NCI-H510A (cell line): Measurements from ENCODE around the gene DENND4A.

Experiments used
- DNase-seq: peaks from one replicate; lab custom pipeline; 2025; lab: John Stamatoyannopoulos, UW

The DENND4A gene

DNA sequence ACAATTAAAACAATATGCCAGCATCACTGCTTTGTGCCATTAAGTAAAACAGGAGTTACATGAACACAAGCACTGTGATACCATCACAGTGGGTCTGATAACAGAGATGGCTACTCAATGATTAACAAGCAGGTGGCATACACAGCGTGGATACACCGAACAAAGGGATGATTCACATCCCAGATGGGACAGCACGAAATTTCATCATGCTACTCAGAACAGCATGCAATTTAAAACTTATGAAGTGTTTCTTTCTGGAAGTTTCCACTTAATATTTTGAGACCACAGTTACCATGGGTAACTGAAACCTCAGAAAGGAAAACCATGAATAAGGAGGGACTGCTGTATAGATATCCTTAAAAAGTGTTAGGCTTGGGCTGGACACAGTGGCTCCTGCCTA lies 125.8 kb downstream of the DENND4A start:
- no peak for DNase-seq

DNA sequence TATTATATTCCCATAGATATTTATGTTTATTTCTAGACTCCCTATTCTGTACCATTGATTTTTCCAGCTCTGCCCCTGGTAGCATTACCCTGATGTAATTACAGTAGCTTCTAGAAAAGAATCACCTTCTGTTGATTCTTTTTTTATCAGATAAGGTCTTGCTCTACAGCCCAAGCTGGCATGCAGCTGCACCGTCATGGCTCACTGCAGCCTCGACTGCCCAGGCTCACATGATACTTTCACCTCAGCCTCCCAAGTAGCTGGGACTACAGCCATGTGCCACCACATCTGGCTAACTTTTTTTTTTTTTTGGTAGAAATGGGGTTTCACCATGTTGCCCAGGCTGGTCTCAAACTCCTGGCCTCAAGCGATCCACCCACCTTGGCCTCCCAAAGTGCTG lies 128.6 kb downstream of the DENND4A start:
- DNase-seq = no peak

DNA sequence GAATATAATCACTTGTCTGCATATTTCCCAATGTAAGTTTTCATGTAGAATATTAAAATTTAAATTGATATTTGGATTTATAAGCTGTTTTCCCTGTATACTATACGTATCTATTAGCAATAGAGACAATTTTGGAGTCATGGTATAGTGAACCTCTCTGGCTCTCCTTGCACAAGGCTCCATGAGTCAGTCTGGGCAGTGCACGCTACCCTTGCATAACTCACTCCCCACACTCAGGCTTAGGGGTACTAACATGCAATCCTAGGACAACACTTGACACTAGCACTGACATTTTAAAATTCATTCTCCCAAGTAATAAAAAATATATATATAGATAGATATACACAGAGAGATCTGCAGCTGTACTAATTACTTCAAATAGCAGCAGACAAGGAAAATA lies 131.2 kb downstream of the DENND4A start:
- DNase-seq = no peak

DNA sequence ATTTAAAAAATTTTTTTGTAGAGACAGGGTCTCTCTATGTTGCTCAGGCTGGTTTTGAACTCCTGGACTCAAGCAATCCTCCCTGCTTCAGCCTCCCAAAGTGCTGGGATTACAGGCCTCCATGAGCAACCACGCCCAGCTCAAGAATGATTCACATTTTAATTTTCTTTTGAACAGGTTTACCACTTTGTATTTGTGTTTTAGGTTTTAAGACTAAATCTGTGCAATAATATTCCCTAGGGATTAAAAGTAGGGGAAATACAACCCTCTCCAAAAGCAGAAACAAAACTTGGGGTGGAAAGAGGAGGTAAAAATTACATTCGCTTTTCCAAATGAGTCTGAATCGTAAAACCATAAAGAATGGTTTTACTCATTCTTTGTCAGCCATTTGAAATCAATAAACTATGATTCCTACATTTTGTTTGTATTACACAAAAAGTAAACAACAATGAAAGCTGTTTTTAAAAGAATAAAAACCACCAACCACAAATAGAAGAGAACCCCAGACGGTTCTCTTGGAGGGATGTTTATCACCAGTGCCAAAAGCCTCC lies 132.5 kb downstream of the DENND4A start:
- DNase-seq = no peak

DNA sequence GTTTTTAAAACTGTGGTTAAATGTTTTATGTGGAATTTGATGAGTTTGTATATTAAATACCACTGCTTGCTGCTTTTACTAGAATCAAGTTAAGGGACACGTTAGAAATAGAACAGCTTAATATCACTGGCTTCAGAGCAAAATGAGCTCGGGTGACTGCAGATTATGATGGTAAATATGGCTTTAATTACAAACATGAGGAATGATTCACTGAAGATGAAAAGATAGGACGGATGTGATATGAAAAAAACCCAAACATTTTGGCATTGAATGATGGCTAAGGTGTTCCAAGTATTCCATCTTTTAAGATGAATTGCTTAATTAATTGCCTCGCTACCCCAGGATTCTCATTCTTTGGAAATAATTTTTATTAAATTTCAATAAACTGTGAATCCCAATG lies 136.6 kb downstream of the DENND4A start:
- no peak for DNase-seq

DNA sequence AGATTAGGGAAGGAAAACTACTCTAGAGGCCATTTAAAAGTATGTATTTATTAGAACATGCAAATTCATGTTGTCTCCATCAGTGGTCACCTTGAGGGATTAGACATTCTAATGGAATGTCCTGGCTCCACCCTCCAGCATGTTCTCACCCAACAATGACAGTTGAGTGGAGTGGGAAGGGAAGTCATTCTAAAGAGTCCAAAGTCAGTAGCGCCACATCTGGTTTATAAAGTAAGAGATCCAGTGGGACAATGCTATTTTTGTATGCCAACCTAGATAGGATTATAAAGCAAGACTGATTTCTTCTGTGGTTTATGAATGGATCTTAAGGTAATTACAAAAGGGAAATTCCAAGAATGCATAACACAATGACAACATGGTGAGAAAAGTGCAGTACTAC lies 137.1 kb downstream of the DENND4A start:
- no peak for DNase-seq

DNA sequence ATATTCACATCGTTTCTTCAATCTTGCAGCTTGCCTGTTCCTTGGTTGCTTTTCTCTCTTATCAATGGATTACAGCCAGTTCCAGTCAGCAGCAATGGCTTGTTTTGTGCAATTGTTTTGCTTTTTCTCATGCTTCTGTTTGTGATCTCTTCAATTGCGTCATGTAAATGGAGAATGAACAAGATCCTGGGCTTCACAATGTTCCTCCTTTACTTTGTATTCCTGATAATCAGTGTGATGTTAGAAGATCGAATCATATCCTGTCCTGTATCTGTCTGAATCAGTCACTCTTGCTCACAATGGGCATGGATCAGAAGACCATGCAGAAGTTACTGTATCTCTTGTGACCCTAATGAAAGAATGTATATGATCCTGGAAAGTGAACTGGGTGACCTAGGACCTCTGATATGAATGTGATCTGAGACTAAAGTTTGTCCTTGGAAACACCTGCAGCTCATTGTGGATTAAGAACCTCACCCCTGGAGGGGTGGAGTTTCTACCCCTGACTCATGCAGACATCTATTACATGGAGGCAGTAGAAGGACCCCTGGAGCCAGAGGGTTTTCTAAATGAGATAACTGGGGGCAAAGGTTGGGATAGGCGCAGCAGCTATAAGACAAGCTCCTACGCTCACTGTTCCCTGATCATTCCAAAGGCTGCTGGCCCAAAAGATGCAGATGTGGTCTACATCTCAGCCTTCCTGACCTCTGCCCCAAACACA lies 138.1 kb downstream of the DENND4A start:
- no peak for DNase-seq

DNA sequence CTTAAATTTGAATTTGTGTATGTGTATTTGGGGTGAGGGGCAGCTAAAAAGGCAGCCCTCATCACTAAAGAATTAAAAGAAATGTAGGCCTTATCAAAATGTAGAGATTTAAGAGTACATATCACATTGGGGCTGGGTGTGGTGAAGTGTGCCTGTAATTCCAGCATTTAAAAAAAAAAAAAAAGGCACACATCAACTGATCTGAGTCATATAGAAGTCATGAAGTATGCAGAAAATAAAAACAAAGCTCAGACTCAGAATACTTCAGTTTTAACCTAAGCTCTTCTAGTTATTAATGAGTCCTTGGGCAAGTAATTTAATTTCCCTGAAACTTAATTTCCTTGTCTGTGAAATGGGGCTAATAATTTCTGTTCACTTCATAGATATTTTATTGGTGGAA lies 138.8 kb downstream of the DENND4A start:
- DNase-seq = no peak

DNA sequence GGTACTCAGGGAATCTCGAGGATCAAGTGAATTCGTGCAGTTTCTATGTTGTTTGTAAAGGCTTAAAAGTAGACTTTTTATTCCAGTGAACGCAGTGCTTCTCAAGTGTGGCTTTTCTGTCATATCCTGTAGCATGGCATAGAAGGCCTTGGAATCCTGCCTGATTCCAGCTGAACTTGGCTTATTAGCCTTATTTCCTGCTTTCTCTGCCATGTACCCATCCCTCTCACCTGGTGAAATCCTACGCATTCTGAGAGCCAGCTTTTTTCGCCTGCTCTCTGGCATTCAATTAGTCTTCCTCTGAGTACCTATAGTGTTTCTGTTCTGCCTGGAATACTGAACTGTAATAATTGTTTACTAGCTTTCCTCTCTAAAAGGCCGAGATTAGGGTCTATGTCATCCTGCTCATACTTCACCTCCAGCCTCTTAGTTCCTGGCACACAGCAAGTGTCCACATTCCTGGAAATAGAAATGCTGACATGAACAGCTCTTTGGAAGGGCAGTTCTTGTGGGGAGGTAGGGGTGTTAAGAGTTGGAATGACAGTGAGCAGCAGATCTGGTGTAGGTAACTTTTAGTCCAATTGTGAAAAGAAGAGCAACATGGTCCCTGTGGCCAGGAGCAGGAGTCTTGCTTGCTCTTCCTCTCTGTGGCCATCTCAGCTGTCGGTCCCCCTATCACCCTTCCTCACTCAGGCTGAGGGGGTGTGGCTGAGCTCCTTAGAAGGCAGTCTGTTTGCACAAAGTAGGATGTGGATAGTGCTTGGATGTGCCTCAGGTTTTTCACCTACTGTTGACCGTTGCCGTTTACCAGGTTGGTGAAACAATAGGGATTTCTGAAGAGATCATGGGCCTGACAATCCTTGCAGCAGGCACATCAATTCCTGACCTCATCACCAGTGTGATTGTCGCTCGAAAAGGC lies 140.0 kb downstream of the DENND4A start:
- no peak for DNase-seq

DNA sequence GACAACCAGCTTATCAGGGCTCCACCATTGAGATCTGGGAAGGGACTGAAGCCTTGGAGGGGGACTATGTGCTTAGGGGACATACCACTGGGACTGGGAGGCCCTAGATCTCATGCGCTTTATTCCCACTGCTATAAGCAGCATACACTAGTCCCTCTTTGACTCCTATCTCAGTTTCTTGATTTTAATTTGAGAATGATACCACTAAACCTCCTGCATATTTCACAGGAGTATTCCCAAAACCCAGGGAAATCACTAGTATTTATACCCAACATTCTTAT lies 141.1 kb downstream of the DENND4A start:
- DNase-seq = no peak

DNA sequence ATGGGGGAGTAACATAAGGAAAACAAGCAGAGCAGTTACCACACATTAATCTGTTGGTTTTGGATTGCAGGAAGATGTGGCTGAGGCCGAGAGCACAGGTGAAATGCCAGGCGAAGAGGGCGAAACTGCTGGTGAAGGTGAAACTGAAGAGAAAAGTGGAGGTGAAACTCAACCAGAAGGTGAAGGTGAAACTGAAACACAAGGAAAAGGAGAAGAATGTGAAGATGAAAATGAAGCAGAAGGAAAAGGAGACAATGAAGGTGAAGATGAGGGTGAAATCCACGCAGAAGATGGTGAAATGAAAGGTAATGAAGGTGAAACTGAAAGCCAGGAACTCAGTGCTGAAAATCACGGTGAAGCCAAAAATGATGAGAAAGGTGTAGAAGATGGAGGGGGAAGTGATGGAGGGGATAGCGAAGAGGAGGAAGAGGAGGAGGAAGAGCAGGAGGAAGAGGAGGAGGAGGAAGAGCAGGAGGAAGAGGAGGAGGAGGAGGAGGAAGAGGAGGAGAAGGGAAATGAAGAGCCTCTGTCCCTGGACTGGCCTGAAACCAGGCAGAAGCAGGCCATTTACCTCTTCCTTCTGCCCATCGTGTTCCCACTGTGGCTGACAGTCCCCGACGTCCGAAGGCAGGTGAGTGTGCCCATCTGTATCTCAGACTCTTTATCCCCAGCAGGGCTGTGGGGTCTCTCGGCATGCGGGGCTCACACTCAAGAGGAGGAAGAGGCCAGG lies 141.6 kb downstream of the DENND4A start:
- no peak for DNase-seq

DNA sequence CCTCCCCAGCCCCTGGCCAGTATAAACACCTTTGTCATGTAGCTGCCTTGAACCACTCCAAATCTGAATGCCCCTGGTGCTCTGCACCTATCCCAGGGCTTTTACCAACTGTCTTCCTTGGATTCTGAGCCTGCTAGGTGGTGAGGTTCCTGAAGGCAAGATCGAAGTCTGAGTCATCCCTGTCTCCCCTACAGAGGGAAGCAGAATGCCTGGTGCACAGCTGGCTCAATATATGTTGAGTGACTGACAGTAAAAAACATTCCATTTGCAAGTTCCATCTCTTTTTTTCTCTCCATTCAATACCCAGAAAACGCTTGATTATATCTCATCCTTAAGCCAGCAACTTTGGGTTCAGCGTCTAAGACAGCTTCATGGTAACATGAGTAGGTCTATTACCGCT lies 145.6 kb downstream of the DENND4A start:
- DNase-seq = no peak

DNA sequence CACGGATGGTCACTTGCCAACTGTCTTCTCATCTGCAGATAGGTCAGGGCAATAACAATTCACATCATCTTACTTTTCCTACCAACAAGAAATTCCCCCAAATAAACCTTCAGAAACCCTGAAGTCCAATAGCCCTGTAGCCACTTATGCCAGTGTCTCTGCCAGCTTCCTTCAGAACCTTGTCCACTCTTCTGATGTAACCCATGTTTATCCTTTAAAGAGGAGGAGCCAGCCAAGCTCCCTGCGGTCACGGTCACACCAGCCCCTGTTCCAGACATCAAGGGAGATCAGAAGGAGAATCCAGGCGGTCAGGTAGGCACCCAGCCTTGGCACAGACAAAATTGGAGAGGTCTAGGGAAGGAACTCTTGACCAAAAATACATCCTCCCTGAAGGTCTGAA lies 146.7 kb downstream of the DENND4A start:
- no peak for DNase-seq

DNA sequence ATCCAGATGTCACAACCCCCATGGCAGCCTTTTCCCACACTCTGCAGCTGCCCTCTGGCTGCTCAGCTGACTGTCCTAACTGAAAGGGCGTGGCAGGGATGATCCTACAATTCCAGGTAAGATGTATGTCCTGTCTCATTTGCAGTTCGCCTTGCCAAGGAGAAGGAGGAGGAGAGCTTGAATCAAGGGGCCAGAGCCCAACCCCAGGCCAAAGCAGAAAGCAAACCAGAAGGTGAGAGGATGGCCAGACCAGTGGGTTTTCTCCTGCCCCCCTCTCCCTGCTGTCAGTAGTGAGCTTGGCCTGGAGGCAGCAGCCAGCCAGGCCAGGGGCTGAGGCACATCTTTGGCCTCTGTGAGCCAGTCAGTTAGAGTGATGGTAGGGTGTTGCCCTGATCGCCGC lies 147.8 kb downstream of the DENND4A start:
- DNase-seq = no peak

DNA sequence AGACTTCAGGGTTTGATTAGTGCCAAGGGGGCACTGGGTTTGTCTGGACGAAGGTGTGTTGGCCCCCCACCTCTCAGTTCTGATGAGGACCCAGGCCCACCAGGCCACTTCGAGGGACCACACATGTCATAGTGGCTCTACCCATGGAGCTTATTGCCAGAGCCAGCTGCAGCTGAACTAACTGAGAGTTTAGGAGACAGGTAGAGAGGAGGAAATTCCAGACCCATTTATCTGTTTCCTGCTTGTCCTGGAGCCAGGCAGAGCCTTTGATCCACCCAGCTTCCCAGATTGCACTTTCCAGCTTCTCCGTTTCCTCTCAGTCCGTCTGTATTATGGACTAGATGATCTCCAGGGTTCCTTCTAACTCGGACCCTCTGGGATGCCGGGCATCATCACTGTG lies 149.5 kb downstream of the DENND4A start:
- no peak for DNase-seq

DNA sequence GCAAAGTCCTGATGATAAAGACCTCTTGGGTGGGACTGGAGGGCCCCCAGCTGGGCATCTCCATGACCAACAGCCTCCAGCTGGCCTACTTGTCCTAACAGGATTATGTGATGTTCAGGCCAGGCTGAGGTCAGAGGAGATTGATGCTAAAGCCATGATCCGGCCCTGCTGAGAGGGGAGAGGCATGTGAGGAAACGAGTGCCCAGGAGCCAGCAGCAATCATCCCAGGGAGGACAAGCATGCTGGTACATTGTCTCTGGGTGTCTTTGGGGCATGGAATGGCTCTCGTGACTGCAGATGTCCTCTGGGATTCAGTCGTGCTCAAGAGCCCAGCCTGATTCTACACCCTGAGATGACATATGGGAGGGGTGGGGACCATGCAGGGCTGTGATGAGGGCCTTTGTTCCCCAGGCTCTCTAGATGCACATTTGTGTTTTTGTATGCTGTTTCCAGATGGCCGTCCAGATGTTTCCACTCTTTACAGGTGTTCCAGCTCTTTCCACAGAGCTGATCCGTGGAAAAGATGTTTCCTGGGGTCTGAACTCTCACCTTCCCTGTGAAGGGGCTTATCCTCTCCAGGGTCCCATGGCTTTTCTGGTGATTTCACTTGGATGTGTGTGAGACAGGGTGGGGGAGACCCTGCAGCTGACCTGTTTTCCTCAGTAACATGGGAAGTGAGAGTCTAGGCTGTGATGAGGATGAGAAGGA lies 150.2 kb downstream of the DENND4A start:
- no peak for DNase-seq

DNA sequence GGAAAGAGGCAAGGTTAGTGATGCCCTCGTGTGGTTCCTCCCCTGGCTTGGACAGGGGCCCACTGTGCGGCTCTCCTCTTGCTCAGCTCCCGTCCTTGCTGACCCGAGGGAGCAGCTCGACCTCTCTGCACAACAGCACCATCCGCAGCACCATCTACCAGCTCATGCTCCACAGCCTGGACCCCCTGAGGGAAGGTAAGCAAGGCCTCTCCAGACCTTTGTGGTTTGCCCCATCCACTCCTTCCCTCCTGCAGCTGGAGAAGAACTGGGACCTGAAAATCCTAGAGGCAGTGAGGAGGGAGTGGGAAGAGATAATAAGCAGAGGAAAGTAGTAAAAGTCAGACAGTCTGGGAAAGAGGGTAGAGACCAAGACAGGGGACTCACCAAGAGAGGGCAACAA lies 152.6 kb downstream of the DENND4A start:
- DNase-seq = no peak

DNA sequence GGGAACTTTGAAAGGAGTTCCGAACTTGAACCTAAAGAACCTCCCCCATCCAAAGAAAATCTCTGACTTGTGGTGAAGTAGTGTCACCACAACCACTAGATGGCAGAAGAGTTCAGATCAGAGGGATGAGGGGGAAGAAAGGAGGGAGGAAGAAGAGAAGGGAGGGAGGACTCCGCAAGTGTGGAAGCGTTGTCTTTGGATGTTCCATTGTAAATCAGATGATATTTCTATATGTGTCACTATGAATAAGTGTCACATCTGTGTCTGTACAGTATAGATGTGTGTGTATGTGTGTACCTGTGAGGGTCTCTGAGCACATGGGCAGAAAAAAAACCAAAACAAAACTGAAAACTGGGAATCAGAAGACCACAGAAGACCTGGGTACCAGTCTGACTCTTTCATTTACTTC lies 153.4 kb downstream of the DENND4A start:
- no peak for DNase-seq

DNA sequence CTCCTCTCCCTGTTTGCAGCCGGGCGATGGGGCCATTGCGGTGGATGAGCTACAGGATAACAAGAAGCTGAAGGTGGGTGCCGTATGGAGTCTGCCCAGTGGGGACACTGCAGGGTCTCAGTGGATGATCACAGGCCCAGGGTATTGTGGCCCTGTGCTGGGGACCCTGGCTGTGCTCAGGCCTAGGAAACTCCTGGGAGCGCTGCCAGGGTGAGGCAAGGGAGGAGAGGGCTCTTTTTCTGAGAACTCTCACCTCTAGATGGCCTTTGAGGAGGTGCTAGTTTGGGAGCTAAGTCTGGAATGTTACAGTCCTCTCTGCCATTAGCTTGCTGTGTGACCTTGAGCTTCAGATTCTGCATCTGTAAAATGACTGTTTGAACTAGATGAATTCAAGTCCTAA lies 154.0 kb downstream of the DENND4A start:
- DNase-seq = no peak

DNA sequence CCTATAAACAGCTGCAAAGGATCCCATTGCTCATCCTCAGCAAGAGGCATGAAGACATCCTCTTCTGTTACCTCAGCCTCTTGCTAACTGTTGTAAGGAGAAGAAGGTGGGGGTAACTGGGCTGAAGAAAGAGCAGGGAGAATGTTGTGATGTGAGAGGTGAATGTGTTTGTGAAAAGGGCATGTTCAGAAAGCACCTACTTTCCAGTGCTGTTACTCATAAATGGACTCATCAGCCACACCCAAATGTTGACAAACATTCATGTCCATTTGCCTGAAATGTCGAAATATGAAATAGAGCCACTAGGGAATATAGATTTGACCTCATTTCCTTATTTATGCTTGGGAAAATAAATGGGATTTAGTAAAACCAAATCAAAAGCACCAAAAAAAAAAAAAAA lies 157.7 kb downstream of the DENND4A start:
- no peak for DNase-seq

DNA sequence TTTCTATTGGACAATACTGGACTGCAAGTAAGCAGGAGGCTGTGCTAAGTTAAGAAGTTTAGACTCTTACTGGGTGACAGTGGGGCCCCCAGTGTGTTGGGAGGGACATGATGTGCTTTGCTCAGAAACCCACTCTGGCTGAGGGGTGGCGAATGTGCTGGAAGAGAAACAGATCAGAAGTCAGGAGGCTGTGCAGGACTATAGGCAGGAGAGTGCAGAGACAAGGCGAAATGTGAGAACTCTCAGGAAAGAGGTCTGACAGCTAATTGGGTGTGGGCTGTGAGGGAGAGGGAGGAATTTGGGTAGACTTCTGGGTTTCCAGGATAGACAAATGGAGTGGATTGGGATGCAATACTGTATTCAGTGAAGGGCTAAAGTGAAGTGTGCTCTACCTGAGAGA lies 158.3 kb downstream of the DENND4A start:
- DNase-seq = no peak

DNA sequence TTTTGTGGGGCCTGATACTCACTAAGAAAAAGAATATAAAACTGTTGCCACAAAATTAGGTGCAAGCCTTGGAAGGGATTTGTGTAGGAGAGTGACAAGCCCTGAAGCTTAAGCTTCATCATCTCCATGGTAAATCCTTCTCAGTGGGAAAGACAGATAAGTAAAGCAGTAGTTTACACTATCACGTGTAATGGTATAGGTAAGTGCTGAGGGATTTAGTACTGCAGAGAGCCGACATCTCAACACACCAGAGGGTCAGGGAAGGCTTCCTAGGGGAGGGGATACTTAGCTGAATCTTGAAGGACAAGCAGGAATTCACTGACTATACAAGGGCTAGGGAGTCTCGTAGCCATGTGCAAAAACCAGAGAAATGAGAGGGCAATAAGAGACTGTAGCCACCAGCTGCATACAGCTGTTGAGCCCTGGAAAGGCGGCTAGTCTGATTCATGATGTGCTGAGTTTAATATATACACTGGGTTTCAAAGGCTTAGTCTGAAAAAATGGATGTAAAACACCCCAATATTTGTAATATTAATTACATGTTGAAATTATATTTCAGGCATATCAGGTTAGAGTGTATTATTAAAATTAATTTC lies 159.2 kb downstream of the DENND4A start:
- no peak for DNase-seq
